RPMI8226 (cell line): ENCODE measurements around the gene CASP10.

Experiments used
- DNase-seq: peaks from one replicate; pipeline ENCODE4 v3.0.0-alpha.2; 2015

The CASP10 gene

GRCh38 chr2:201200345-201200744 is 17.4 kb downstream of the CASP10 start:
- no peak for DNase-seq

- DNase-seq, result no peak
Observed at GRCh38 chr2:201201371-201201770, 18.4 kb downstream of the CASP10 start.

GRCh38 chr2:201203916-201204654 is 21.1 kb downstream of the CASP10 start:
- no peak for DNase-seq

GRCh38 chr2:201204655-201205514 is 21.9 kb downstream of the CASP10 start:
- DNase-seq, result no peak

DNA sequence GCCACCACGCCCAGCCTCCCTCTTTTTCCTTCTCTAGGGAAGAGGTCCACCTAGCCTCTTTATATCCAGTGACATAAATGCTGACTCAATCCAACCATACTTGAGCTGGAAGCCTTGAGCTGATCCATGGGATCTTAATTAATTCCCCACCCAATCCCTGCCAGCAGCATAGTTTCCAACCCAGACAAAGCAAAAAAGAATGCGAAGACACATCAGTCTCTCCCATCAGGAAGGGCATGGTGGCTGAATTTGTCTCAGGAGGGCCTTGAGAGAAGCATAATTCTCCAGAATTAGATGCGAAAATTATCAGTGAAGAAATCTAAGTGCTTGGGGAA is 22.5 kb downstream of the CASP10 start:
- DNase-seq, result no peak

- peak; percentile 76 for DNase-seq
Observed at GRCh38 chr2:201208563-201209252, 25.8 kb downstream of the CASP10 start.

DNA sequence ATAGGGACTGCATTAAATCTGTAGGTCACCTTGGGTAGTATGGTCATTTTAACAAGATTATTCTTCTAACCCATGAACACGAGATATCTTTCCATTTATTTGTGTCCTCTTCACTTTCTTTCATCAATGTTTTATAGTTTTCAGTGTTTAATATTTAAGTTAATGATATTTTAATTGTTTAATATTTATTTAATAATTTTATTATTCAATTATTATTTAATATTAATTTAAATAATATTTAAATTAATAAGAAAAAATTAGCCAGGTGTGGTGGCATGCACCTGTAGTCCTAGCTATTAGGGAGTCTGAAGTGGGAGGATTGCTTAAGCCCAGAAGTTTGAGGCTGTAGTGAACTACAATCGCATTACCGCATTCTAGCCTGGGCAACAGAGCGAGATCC is 33.0 kb downstream of the CASP10 start:
- DNase-seq, result no peak

DNA sequence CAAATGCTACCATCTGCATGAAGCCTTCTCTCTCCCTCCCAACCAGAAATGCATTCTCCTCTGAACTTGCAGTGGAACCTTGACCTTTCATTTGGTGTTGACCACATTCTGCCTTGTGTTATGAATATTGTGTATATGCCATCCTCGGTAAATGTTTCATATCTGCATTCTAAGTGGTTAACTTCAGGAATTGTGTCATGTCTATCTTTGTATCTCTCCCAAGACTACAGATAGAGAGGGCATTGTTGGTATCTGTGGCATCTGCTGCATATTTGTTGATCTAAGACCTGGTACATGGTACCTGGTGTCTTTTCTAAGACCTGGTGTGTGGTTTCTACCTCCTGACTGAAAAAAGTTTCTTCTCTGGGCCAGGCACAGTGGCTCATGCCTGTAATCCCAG is 34.0 kb downstream of the CASP10 start:
- no peak for DNase-seq

- DNase-seq, result no peak
Observed at GRCh38 chr2:201218780-201219179, 35.8 kb downstream of the CASP10 start.

GRCh38 chr2:201219328-201220096 is 36.6 kb downstream of the CASP10 start:
- DNase-seq, result no peak

DNA sequence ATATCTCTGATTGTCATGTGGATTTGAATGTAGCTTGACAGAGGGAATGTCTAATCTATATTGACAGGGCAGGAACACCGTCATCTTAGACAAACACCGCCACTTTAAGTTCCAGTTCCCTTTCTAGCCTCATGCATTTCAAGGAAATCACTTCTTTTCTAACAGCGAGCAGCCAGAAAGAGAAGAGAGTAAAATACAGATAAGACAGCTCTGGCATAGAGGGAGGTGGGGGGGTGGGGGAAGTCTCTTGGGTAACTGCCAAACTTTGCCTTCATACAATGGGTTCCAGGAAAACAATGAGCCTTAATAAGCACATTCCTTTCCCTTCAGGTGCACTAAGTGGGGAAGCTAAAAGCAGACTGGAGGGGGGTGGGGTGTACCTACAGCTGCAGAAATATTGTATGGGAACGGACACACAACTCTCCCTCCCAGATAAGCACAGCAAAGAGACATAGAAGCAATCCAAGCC is 37.2 kb downstream of the CASP10 start:
- DNase-seq, result peak; percentile 95

DNA sequence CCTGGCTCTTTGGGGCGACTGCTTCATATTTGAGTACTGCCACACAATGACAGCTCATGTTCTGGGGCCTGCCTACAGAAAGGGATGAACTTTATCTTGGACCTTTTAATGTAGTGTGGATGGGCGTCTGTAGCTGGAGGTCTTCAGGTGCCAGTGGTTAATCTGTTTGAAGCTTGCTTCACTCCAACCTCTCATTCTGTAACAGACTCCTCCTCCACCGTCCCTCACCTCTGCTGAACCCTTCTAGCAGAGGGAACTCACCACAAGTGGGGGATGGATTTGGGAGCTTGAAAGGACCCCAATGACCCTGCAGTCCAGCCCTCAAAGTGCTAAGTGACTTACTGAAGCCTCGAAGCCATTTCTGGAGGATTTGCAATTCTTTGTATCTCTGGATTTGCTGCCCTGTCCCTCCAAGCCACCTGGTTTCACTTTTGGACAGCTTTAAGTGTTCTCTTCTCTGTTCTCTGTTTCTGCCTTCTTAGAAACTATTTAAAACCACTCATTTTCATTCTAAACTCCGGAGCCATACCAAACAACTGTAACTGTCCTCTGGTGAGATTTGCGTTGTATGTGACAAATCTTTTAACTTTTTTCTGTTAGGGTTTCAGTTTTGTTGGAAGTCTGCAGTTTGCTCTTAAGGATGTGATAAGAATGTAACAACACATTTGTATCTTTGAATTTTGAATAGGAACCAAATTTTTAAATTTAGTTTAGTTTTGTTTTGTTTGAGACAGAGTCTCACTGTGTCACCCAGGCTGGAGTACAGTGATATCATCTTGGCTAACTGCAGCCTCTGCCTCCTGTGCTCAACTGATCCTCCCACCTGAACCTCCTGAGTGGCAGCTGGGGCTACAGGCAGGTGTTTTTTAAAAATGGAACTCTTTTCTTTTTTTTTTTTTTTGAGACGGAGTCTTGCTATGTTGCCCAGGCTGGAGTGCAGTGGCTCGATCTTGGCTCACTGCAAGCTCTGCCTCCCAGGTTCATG is 40.4 kb downstream of the CASP10 start:
- peak; percentile 69 for DNase-seq

DNA sequence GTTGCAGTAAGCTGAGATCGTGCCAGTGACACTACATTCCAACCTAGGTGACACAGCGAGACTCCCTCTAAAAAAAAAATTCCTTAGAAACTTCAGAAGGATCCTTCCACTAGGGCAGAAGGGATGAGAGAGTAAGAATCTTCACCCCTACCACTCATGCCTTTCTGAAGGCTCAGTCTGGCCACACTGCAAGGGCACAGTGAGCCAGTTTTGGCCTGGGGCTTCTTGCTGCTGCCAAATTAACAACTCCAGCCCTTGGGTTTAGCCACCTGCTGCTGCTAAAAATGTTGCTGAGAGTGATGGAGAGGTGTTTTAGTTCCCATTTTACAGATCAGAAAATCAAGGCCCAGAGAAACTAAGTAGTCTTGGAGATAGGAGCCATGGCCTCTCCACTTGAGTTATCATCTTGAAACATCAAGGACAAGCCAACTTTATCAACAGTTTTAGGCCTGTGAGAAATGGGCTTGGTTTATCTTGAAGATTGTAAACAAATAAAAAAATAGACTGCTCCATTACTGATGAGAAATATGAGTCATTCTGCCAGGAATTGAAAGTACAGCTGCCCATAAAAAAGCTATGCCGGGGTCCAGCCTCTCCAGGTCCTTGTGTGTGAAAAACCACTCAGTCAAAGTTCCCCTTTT is 45.5 kb downstream of the CASP10 start:
- peak; percentile 77 for DNase-seq

- DNase-seq, result peak; percentile 32
Observed at GRCh38 chr2:201228912-201229290, 46.0 kb downstream of the CASP10 start.

DNA sequence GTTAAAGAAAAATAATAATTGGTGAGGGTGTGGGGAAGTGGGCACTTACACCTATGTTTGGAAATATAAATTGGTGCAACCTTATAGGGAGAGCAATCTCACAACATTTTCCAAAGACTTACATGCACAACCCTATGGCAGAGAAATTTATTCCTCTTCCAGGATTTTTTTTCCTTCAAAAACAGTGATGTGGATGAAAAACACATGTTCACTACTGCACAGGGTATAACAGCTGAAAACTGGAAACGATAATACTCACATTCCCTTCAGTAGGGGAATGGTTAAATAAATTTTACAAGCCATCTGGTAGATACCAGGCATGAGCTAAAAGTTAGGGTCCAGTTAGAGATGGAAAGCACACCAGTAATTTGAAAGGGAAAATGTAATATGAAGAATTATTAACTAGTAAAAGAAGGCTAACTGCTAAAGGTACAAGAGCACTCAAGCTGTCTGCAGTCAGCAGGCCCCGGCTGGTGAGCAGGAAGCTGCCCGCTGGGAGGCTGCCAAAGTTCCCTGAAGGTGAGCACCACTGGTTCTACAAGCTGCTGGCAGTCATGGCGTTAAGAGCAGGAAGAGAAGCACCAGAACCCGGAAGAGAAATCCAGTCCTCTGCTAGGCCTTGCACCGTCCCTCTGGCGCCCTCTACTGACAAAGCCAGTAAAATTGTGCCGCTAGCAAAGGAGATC is 49.0 kb downstream of the CASP10 start:
- DNase-seq, result peak; percentile 99

GRCh38 chr2:201232467-201232815 is 49.5 kb downstream of the CASP10 start:
- DNase-seq, result no peak

DNA sequence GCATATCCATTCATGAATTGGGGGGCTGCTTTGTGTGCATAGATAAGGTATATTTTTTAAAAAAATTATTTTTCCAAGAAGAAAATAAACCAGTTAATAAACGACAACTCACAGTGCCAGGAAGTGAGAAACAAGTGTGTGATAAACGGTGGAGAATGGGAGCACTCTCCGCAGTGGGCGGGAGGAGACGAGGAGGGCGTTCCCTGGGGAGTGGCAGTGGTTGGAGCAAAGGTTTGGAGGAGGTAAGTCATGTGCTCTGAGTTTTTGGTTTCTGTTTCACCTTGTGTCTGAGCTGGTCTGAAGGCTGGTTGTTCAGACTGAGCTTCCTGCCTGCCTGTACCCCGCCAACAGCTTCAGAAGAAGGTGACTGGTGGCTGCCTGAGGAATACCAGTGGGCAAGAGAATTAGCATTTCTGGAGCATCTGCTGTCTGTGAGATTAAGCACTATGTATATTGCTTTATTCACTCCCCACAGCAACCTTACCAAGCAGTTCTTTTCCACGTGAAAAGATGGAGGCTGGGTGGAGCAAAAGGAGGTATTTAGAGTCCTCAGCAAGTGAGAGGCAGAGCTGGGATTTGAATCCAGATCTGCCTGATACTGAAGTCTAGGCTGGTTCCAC is 50.4 kb downstream of the CASP10 start:
- DNase-seq, result peak; percentile 95

GRCh38 chr2:201233812-201234662 is 51.1 kb downstream of the CASP10 start:
- DNase-seq, result peak; percentile 45

GRCh38 chr2:201234663-201235135 is 51.8 kb downstream of the CASP10 start:
- no peak for DNase-seq
